ENCODE measurements around the gene MC2R.

The MC2R gene

GRCh38 chr18:13915391-13915790 lies at the start of gene MC2R:
TSS of gene MC2R (minus strand) at chr18:13915536. CDS start at chr18:13885518, 30,018 bp downstream.
- DNase-seq (ENCODE audit: low read depth in 2 of 3, low spot score in 1 of 3) = no peak

GRCh38 chr18:13945811-13946210 lies 30.5 kb upstream of the MC2R start:
- DNase-seq (ENCODE audit: low read depth in 2 of 3, low spot score in 1 of 3) = no peak

GRCh38 chr18:13943338-13943737 lies 28.0 kb upstream of the MC2R start:
- no peak for DNase-seq (ENCODE audit: low read depth in 2 of 3, low spot score in 1 of 3)

DNA sequence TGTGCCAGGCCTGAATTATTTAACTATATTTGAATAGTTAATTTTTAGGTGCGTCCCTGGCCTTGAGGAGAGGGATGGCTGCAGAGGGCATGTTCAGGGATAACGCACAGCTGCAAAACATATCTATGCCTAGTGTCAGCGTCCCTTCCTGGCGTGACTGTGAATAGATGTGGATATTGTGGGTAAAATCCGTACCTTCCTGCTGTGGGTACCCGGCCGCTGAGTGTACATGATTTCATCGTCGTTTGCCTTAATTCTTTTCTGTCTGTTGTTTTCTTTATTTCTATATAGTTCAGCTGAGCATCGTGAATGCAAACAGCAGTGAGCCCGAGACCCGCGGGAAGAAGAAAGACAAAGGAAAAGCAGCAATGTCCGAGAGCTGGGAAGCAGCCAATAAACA lies 25.0 kb upstream of the MC2R start:
- no peak for DNase-seq (ENCODE audit: low read depth in 2 of 3, low spot score in 1 of 3)

DNA sequence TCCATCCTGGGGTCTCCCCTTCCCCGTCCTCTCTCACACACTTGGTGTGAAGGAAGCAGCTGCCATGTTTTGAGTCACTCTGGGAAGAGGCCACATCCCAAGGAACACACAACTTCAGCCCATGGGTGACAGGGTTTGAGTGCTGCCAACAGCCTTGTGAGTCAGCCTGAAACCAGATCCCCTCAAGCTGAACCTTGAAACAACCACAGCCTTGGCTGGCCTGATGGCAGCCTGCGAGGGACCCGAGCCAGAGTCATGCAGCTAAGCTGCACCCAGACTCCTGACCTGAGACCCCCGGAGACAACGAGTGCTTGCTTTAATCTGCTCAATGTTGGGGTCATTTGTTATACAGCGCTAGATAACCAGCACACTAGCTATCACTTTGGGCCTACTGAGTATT lies 19.3 kb upstream of the MC2R start:
- no peak for DNase-seq (ENCODE audit: low read depth in 2 of 3, low spot score in 1 of 3)

DNA sequence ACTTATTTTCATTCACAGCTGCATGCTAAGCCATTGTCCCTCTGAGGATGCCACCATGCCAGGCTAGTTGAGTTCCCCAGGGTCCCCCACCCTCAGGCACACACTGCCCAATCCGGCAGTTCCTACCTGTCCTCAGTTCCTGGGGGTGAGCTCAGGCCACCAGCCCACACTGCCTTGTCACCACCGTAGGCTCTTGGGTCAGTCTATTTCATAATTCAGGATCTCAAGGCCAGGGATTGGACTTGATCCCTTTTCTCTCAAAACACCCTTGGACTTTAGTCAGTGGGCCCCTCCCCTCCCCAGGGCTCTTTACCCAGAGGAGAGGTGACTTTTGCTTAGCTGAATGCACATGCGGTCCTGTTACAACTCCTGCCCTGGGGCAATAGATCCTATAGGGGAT lies 18.7 kb upstream of the MC2R start:
- DNase-seq (ENCODE audit: low read depth in 2 of 3, low spot score in 1 of 3) = no peak

DNA sequence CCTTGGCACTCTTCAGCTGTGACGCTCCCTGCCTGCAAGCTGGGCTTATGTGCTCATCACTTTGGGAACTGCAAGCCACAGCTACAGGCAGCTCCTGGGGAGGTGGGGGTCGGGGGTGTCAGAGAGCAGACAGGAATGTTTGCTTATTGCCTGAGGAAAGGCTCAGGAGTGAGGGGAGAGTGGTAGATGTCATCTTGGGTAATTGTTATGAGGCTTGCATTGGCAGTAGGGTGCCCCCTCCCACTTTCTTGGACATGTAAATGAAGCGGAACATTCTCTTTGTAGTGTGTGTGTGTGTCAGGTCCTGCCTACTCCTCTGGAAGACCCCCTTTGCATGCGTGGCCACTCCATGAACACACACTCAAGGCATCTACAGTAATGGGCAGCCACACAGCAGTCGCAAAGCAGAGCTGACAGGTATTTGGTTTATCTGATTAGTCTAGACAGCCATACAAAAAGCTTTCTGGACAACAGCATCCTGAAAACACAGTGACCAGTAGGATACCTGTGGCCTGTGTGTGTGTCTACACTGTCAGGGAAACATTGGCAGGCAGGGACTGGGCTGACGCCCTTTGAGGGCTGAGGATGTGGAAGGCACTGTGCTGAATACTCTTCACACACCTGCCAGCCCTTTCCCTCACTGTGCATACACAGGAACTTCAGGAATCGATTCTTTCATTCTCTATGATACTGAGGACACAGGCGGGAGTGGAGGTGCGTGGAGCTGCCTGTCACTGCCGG lies 17.1 kb upstream of the MC2R start:
- no peak for DNase-seq (ENCODE audit: low read depth in 2 of 3, low spot score in 1 of 3)

DNA sequence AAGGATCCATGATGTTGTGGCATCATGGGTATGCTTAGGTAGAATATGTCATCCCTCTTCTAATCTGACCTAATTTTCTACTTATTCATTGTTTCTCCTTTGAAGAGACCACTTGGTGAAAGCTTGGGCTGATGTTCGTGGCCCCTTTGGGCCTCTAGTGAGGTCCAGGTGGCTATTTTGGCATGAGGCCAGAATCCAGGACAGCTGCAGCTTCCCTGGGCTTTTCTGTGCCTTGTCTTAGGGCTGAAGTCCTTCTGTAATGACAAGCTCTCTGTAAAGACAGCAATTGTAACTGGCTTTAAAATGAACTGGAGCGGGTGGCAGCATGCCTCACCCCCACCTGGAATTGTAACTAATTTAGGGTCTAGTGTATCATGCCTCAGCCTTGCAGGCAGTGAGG lies 15.6 kb upstream of the MC2R start:
- DNase-seq (ENCODE audit: low read depth in 2 of 3, low spot score in 1 of 3) = no peak

DNA sequence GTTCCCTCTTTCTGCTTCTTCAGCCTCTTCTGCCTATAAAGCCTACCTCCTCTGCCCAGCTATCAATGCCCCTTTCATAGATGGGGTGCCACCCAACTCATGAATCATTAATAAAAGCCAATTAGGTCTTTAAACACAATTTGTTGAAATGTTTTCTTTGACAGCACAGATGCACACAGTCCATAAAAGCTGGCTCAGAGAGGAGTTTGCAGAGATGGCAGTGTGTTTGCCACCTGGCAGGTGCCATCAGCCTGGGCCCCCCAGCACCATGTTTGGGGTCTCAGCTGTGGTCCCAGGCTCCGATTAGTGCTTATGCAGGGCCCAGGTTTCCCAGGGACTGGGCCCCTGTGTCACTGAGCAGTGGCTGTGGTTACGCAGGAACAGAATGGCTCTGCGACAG lies 7.9 kb upstream of the MC2R start:
- DNase-seq (ENCODE audit: low read depth in 2 of 3, low spot score in 1 of 3) = no peak

- no peak for DNase-seq (ENCODE audit: low read depth in 2 of 3, low spot score in 1 of 3)
These were observed 3.6 kb upstream of the MC2R start for GRCh38 chr18:13918898-13919297.

DNA sequence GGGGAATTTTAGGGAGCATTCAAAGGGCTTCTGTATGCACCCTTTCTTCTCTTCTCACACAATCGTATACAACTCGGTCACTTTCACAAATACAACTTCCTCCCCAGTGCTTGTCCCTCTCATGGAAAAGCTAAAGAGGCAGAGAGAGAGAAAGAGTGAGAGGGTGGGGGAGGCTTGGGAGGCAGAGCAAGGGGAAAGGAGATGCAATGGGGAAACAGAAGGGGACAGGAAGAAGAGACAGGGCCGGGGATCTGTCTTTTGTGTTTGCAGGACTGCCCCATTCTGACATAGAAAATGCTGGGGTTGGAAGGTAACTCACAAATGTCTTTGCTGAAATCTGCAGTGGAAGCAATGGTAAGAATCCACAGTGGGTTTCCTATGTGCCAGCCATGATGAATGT lies 2.1 kb upstream of the MC2R start:
- DNase-seq (ENCODE audit: low read depth in 2 of 3, low spot score in 1 of 3) = no peak

- DNase-seq (ENCODE audit: low read depth in 2 of 3, low spot score in 1 of 3) = no peak
These were observed 1.2 kb upstream of the MC2R start for GRCh38 chr18:13916559-13916958.

DNA sequence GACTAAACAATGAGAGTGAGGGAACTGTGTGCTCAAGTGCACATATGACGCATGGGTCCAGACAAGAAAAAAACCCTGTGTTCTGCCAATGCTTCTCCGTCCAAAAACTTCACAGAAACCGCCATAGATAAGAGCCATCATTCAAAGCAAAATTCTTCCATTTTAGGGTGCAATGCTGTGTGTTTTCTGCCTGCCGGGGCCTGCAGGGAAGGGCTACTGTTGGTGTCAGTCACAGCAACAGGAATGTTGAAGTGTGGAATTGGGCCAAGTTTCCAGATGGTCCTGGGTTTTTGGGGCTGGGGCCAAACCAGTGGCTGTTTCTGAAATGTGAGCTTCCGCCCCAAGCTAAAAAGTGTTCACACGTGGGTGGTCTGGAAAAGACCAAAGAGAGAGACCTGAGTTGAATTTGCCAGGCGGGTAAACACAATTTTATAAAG lies 677 bp upstream of the MC2R start:
- DNase-seq (ENCODE audit: low read depth in 2 of 3, low spot score in 1 of 3) = no peak

DNA sequence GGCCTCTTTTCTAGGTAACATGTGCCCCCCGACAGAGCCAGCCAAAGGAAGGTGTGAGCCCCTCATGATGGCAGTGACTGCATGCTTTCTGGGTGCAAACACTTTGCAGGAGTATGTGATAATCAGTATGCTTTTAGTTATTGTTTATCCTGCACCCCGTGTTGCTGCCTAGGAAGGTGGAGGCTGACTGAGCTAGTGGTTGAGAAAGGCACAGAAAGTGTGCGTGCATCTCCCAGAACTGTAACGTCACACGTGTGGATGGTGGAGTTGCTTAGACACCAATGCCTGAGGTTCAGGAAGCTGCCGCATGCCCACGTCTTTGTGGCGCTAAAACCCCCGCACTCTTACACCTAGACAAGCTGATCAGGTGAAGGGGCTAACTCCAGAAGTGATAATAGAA lies 580 bp downstream of the MC2R start:
- no peak for DNase-seq (ENCODE audit: low read depth in 2 of 3, low spot score in 1 of 3)

DNA sequence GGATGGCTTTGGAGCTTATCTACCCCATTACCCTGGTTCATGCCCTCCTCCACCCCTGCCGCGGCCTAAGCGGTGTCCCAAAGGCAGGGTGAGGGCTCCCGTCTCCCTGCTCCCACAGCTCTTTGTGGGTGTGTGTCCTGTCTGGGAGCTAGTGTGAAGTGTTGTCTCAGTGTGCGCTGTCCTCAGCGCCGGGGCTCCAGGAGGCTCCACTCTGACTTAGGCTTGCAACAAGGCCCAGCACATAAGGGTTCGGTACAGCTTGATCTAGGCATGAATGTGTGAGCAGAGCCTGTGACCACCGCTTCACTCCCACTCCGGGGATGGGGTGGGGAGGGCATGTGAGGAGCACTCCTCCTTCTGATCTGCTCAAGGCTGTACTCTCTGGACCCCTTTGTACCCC lies 1.2 kb downstream of the MC2R start:
- DNase-seq (ENCODE audit: low read depth in 2 of 3, low spot score in 1 of 3) = no peak

DNA sequence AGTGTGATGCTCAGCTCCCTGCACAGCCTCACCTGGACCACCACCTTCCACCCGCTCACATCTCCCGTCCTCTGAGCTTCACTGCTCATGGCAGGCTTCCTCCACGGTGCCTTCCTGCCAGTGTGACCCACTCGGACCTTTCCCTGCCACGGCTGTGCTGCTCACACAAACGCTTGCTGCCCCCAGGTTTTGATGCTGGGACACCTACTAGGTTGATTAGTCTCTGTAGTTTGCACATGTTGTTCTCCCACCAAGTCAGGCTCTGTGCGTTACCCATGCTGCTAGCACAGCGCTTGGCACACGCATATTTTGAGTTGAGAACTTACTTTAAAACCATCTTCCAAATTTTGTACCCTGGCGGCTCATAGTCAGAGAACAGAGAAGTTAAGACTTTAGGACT lies 2.1 kb downstream of the MC2R start:
- no peak for DNase-seq (ENCODE audit: low read depth in 2 of 3, low spot score in 1 of 3)

DNA sequence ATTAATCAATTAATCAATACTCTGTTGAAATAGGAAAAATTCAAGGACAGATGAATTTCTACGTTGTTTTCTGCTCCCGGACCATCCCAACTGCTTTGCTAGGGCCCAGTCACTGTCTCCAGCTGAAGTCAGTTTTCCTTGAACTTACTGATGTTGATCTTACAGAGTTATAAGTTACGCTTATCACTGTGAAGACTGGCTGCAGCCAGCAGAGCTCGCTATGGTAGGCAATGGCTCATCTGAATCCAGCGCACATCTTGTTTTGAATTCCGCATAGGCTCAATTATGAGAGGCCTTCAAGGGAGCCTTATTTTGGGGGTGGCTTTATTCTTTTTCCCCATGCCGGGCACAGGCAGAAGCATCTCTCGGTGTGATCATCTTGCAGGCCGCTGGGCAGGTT lies 2.7 kb downstream of the MC2R start:
- DNase-seq (ENCODE audit: low read depth in 2 of 3, low spot score in 1 of 3) = no peak

- DNase-seq (ENCODE audit: low read depth in 2 of 3, low spot score in 1 of 3) = no peak
These were observed 4.3 kb downstream of the MC2R start for GRCh38 chr18:13910986-13911385.

- DNase-seq (ENCODE audit: low read depth in 2 of 3, low spot score in 1 of 3) = no peak
These were observed 4.8 kb downstream of the MC2R start for GRCh38 chr18:13910501-13910900.

DNA sequence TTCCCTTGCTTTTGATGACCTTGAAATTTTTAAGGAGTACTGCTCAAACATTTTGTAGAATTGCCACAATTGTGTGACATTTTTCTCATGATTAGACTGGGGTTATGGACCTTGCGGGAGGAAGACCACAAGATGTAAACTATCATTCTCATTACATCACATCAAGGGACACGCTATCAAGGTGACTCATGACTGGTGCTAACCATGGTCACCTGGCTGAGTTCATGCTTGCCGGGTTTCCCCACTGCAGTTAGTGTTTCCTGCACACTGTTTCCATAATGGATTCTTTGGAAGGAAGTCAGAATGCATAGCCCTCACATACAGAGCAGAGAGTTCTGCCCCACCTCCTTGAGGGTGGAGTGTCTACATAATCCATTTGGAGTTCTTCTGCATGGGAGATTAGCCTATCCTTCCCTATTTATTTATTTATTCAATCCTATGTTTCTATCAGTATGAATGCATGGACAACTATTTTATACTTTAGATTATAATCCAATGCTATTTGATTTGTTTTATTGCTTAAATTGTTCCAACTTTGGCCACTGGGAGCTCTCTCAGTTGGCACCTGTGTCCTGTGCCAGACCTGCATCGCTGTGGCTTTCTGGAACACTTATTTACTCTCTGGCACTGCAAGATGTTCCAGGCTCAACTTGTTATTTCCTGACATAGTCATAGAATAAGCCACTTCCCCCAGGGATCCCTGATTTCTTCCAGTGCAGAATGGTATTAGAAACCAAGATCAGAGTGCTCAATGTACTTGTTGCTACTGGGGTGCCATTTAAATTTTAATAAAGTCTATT lies 6.0 kb downstream of the MC2R start:
- no peak for DNase-seq (ENCODE audit: low read depth in 2 of 3, low spot score in 1 of 3)

DNA sequence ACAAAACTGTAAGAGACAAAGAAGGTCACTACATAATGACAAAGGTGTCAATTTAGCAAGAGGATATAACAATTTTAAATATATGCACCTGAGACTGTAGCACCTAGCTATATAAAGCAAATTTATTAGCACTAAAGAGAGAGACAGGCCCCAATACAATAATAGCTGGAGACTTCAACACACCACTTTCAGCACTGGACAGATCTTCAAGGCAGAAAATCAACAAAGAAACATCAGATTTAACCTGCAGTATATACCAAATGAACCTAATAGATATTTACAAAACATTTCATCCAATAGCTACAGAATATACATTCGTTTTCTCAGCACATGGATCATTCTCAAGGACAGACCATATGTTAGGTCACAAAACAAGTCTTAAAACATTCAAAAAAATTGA lies 14.7 kb downstream of the MC2R start:
- no peak for DNase-seq (ENCODE audit: low read depth in 2 of 3, low spot score in 1 of 3)

DNA sequence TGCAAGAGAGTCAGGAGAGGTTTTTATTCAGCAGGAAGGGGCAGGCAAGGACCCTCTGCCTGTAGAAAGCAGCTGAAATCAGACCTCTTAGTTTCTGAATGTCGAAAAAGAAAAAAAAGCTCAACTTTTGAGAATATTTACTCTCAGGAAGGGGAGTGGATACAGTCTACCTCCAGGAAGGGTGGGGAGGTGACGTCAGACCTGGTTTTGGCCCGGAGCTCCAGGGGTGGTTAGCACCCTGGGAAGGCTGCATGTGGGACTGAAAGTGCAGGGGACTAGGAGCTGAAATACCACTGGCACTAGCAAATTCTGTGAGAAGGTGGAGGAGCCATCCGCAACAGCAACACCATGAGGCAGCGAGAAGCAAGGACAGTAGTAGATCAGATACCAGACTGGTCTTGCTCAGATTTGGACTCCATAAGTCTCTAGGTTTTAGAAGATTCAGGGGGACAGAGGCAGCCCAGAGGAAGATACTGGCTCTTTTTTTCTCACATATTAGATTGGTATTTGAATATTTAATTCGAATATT lies 19.8 kb downstream of the MC2R start:
- DNase-seq (ENCODE audit: low read depth in 2 of 3, low spot score in 1 of 3) = no peak
